Pancreas (tissue), 10 donors: Measurements from ENCODE around the gene CCDC85C. TPM values are rescaled to one million over a fixed set of nuclear protein-coding genes. Genes with fewer than 3 reads are reported as not detected.
A peak's percentile ranks its signal among the peaks of the same experiment; 100 is the strongest.

Experiments
- ATAC-seq, 4 donors: fragments of 200-7000 bp; cut with Tn5 transposase; one replicate each; pipeline versions ENCODE4 v1.8.0 to v1.9.1; 2020; ENCODE audit warnings: mild to moderate bottlenecking in 4 of 4, moderate library complexity in 4 of 4
- DNase-seq, 6 donors: peaks; one replicate each; pipeline ENCODE4 v3.0.0-alpha.2; 2020
- FAIRE-seq: peaks from 2 replicates; lab custom pipeline; 2012; peaks lifted over from hg19 to GRCh38; lab: Jason Lieb, UNC
- H3K27ac ChIP-seq, 4 donors: fragments of 200-600 bp; sonication (generic); 1 replicate in 3 of 4; 2 replicates in 1 of 4; pipeline versions ENCODE4 v1.5.0 to v1.8.0; 2020
- H3K27me3 ChIP-seq, 4 donors: fragments of 200-600 bp; one replicate each; pipeline ENCODE4 v1.8.0; 2021
- H3K36me3 ChIP-seq, 3 donors: fragments of 200-600 bp; sonication (generic) in 1 of 3; one replicate each; pipeline versions ENCODE4 v1.5.0 to v1.8.0; 2020 to 2021
- H3K4me1 ChIP-seq, 3 donors: fragments of 200-600 bp; one replicate each; pipeline ENCODE4 v1.8.0; 2021
- H3K4me3 ChIP-seq, 4 donors: fragments of 200-600 bp; sonication (generic) in 2 of 4; one replicate each; pipeline versions ENCODE4 v1.5.0 to v1.8.0; 2020 to 2021
- H3K9me3 ChIP-seq, 4 donors: fragments of 200-600 bp; one replicate each; pipeline ENCODE4 v1.8.0; 2021
- WGBS, 2 donors: extraction: QIAGEN DNeasy Blood & Tissue Kit; methylation state at CpG; one replicate each; pipeline ENCODE4 v1.1.7; 2013; 5-methylcytosine and 5-hydroxymethylcytosine counted together
- intact Hi-C, 3 donors: fragments of 100-400 bp; cut with DNase I; formaldehyde crosslinking; loops; one replicate each; pipeline versions ENCODE4 v1.11.1 to v1.14.2; 2022
- polyA plus RNA-seq, 2 donors: library from polyadenylated mRNA; stranded (reverse); fragments of 200-250 nt; gene quantifications; one replicate each; pipeline ENCODE4 v1.2.3, GENCODE V29; 2013
- total RNA-seq, 6 donors: library from RNA; stranded (reverse); fragmentation: NEBNext Ultra II Directional in 4 of 6; extraction: Animal tissue kit (Norgen Biotek cat#: 25700) in 4 of 6; gene quantifications; one replicate each; pipeline versions ENCODE4 v1.2.1 to v1.2.4, GENCODE V29; 2021 to 2023
- TF ChIP-seq, protein P1 (sequence below), 4 donors: fragments of 200-600 bp; sonication (generic) in 3 of 4; IDR thresholded peaks; one replicate each; pipeline versions ENCODE4 v1.5.0 to v1.8.0; 2021; ENCODE audit warnings: antibody characterized with exemption in 4 of 4
- donor health status: healthy with polysubstance abuse.
- donor health status: DM: no; HTN: no; CAD: no; lungs with moderate emphysema.
- donor health status: DM: no; HTN: no; CAD: no.
- donor health status: control.
- donor health status: control.
- donor health status: Bipolar disorder and iron deficiency.
- donor health status: DM: yes; HTN: yes; CAD: no.
- donor health status: DM: no; HTN: no; CAD: no.
- donor health status: DM: no; HTN: no; CAD: no.
- donor health status: DM: yes; HTN: yes; CAD: no.

The CCDC85C gene
- total and polyA plus RNA-seq, 8 donors = 9.5 to 22.2 (median 17.6) TPM

DNA sequence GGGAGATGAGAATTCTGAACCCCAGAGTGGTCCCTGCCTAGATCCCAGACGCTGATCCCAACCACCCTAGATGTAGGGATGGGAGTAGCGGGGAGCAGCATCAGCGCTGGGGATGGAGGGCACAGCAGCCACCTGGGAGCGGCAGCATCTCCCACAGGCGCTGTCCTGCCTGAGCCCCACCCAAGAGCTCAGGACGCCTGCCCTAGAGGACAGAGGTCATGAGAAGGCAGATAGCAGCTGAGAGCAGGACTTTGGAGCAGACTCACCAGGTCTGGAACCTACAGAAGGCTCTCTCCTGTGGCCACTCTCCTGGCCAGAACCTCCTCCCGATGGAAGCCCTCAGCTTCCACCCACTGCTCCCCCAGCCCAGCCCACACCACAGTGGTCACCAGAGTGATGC, 7.2 kb downstream of the CCDC85C start:
- intact Hi-C loops = loop anchor here in 1 of 3 donors (5.0 kb wide), 1 partner anchor 34 kb away; no protein-coding TSS in a partner anchor
- no peaks in the 10 kb centered on the region for H3K9me3 ChIP-seq
- H3K4me3 ChIP-seq = no peak overlapping the region
- 76 to 81% methylated on average over 7 of the region's 7 CpGs for WGBS, 2 donors
- H3K4me1 ChIP-seq = peaks cover 40 to 57% (median 46%) of the 10 kb centered on the region in 3 donors
- H3K27me3 ChIP-seq = no peaks in the 10 kb centered on the region
- TF ChIP-seq, protein P1, sequence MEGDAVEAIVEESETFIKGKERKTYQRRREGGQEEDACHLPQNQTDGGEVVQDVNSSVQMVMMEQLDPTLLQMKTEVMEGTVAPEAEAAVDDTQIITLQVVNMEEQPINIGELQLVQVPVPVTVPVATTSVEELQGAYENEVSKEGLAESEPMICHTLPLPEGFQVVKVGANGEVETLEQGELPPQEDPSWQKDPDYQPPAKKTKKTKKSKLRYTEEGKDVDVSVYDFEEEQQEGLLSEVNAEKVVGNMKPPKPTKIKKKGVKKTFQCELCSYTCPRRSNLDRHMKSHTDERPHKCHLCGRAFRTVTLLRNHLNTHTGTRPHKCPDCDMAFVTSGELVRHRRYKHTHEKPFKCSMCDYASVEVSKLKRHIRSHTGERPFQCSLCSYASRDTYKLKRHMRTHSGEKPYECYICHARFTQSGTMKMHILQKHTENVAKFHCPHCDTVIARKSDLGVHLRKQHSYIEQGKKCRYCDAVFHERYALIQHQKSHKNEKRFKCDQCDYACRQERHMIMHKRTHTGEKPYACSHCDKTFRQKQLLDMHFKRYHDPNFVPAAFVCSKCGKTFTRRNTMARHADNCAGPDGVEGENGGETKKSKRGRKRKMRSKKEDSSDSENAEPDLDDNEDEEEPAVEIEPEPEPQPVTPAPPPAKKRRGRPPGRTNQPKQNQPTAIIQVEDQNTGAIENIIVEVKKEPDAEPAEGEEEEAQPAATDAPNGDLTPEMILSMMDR (IDR thresholded peaks at IDR 0.05) = no peak
- FAIRE-seq = no peak
- no peak for ATAC-seq
- peak overlapping the region in 2 of 4 donors; percentile 72 to 76 for H3K27ac ChIP-seq
- no peak for DNase-seq
- no peaks in the 10 kb centered on the region for H3K36me3 ChIP-seq

DNA sequence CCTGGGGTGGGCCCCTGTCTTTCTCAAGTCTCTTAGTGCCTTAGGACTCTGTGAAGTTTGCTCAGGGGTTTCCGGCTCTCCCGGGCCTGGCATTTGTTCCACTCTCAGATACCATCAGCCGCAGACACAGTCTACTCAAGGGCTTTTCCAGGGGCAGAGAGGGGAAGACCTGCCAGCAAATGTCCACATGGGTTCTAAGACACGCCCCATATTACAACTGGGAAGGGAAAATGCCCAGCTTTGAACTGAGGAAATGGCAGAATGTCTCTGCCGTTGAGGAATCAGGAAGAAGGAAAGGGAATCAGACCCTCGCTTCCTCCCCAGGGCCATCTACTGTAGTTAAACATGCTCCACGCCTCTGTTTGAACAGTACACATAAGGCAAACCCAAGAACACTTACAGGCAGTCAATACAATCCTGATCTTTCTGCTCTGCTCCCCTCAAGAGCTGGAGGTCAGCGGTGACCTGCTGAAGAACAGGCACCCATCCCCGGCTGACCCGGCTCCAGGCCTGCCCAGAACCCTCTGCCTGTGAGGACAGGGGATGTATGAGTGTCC, 7.9 kb downstream of the CCDC85C start:
- H3K27me3 ChIP-seq = no peaks in the 10 kb centered on the region
- FAIRE-seq (peak; percentile 76), ATAC-seq (peak; percentile 85 to 93 (median 86)), DNase-seq (peak in 5 of 6 donors; percentile 53 to 75 (median 69))
- WGBS, 2 donors = 18 to 19% methylated on average over 10 of the region's 10 CpGs
- intact Hi-C loops = loop anchor here in 1 of 3 donors (5.0 kb wide), 1 partner anchor 34 kb away; no protein-coding TSS in a partner anchor
- TF ChIP-seq, protein P1 (IDR thresholded peaks at IDR 0.05) = no peak
- peaks cover 38 to 51% (median 41%) of the 10 kb centered on the region in 3 donors for H3K4me1 ChIP-seq
- H3K4me3 ChIP-seq = no peak overlapping the region
- no peaks in the 10 kb centered on the region for H3K36me3 ChIP-seq
- H3K27ac ChIP-seq = peak overlapping the region; percentile 54 to 76 (median 65)
- H3K9me3 ChIP-seq = no peaks in the 10 kb centered on the region

DNA sequence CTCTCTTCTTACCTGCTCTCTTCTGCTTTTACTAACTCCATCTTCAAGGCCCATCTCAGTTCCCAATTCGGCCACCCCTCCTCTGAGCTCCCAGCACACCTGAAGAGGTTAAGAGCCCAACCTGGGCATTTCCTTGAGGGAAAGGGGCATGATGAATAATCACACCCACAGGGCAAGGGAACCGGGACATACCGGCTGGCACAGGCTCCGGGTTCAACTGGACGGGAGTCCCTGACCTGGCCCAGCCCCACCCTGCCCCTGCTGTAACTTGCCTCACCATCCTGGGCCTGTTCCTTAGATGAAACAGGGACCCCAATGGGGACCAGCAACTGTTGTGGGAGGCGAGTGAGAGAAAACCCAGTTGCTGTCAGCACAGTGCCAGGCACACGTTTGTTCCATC, 8.5 kb downstream of the CCDC85C start:
- no peak for DNase-seq
- Histone ChIP-seq H3K4me1 (peaks cover 32 to 46% (median 34%) of the 10 kb centered on the region in 3 donors), H3K36me3 (no peaks in the 10 kb centered on the region), H3K9me3 (no peaks in the 10 kb centered on the region), H3K27me3 (no peaks in the 10 kb centered on the region), H3K27ac (peak overlapping the region; percentile 54 to 76 (median 65)), H3K4me3 (no peak overlapping the region)
- intact Hi-C loops = loop anchor here in 1 of 3 donors (5.0 kb wide), 1 partner anchor 33 kb away; no protein-coding TSS in a partner anchor
- TF ChIP-seq, protein P1 (IDR thresholded peaks at IDR 0.05) = no peak
- peak in 1 of 4 donors; percentile 9 for ATAC-seq
- no peak for FAIRE-seq
- WGBS, 2 donors = 45 to 52% methylated on average over 7 of the region's 7 CpGs

DNA sequence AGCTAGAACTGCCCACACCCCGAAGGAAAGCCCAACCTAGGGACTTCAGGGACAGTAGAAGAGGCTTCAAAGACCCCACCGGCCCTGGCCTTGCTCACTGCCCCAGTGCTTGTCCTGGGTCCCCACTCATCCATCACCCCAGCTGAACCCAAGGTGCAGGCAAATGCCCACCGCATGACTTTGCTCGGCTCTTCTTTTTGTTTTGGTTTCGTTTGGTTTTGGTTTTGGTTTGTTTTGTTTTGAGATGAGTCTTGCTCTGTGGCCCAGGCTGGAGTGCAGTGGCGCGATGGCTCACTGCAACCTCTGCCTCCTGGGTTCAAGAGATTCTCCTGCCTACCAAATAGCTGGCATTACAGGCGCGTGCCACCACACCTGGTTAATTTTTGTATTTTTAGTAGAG, 9.0 kb downstream of the CCDC85C start:
- Histone ChIP-seq H3K27ac (no peak overlapping the region), H3K36me3 (no peaks in the 10 kb centered on the region), H3K9me3 (no peaks in the 10 kb centered on the region), H3K4me3 (no peak overlapping the region), H3K4me1 (peaks cover 27 to 41% (median 30%) of the 10 kb centered on the region in 3 donors), H3K27me3 (no peaks in the 10 kb centered on the region)
- 81 to 86% methylated on average over 9 of the region's 9 CpGs for WGBS, 2 donors
- ATAC-seq = no peak
- TF ChIP-seq, protein P1 (IDR thresholded peaks at IDR 0.05) = no peak
- FAIRE-seq = no peak
- intact Hi-C loops = loop anchor here in 1 of 3 donors (5.0 kb wide), 1 partner anchor 33 kb away; no protein-coding TSS in a partner anchor
- no peak for DNase-seq
